ENCODE measurements around the gene ZNF574. TPM values are rescaled to one million over a fixed set of nuclear protein-coding genes. Genes with fewer than 3 reads are reported as not detected.
A peak's percentile ranks its signal among the peaks of the same experiment; 100 is the strongest.
"Not testable (repeated sequence)": the region's sequence is repeated elsewhere in the genome, so short reads cannot be mapped to it uniquely, and the experiment has no call there.

Gene ZNF574, protein sequence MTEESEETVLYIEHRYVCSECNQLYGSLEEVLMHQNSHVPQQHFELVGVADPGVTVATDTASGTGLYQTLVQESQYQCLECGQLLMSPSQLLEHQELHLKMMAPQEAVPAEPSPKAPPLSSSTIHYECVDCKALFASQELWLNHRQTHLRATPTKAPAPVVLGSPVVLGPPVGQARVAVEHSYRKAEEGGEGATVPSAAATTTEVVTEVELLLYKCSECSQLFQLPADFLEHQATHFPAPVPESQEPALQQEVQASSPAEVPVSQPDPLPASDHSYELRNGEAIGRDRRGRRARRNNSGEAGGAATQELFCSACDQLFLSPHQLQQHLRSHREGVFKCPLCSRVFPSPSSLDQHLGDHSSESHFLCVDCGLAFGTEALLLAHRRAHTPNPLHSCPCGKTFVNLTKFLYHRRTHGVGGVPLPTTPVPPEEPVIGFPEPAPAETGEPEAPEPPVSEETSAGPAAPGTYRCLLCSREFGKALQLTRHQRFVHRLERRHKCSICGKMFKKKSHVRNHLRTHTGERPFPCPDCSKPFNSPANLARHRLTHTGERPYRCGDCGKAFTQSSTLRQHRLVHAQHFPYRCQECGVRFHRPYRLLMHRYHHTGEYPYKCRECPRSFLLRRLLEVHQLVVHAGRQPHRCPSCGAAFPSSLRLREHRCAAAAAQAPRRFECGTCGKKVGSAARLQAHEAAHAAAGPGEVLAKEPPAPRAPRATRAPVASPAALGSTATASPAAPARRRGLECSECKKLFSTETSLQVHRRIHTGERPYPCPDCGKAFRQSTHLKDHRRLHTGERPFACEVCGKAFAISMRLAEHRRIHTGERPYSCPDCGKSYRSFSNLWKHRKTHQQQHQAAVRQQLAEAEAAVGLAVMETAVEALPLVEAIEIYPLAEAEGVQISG
- total RNA-seq = 13.5 TPM

DNA sequence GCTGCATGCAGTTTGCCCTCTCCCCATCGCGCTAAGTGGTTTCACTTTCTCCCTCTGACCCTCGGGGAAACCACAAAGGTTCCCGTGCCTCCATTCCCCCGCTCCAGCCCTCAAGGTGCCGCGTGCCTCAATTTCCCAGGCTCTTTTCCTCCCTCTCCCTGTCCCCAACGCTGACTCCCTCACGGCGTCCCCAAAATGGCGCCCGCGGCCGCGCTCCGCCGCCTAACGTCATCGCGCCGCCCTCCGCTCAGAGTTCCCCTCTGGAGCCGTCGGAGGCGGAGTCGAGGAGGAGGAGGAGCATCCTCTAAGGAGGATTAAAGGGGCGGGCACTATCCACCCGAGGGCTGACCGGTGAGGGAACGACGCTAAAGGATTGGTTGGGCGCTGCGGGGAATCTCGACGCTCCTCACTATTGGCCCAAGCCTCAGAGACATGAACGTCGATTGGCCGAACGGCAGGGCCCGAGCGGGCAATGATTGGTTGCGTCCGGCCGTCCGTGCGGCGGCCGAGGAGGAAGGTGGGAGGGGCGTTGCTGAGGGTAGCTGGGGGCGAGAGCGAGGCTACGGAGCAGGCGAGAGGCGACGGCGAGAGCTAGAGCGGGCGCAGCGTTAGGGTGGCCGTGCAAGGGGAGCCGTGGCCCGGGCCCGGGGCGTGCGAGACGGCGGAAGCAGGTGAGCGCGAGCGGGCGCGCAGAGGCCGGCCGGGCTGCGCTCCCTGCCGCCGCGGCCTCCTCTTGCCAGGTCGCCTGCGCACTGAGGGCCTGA, at the start of gene ZNF574:
ZNF574 (plus strand) TSS at position 551 of the 764 bp plus-strand sequence. CDS start 2,441 bp downstream, outside the sequence.
- FAIRE-seq (peak; percentile 99), DNase-seq (ENCODE audit: low spot score in 2 of 2) (peak; percentile 97 to 99)

DNA sequence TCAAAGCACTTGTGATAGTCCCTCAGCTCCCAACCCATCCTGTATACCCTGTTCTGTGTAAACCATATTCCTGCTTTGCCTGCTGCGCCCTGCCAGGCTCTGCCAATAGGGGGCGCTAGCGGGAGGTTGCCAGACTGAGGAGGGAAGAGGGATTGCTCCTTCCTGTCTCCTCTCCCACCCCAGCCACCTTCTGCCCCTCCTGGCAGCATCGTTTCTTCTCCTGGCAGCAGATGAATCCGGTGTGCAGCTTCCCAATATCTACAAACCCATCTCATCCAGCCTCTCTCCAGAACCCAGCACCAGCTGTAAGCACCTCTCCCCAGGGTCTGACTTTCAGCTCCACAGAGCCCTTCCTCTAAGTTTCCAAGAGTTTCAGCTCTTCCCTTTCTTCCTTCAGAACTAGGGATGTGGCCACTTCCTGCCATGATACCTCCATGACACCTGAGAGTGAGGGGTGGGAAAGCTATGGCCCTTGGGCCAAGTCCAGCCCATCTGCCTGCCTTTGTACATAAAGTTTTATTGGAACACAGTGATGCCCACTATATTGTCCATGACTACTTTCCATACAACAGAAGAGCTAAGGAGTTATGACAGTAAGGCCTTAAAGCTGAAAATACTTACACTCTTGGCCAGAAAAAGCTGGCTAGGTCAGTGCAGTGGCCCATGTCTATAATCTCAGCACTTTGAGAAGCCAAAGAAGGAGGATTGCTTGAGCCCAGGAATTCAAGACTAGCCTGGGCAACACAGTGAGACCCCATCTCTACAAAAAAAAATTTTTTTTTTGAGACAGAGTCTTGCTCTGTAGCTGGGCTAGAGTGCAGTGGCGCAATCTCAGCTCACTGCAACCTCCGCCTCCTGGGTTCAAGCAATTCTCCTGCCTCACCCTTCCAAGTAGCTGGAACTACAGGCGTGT, 47.4 kb upstream of the ZNF574 start:
- FAIRE-seq = no peak
- no peak for DNase-seq (ENCODE audit: low spot score in 2 of 2)

DNA sequence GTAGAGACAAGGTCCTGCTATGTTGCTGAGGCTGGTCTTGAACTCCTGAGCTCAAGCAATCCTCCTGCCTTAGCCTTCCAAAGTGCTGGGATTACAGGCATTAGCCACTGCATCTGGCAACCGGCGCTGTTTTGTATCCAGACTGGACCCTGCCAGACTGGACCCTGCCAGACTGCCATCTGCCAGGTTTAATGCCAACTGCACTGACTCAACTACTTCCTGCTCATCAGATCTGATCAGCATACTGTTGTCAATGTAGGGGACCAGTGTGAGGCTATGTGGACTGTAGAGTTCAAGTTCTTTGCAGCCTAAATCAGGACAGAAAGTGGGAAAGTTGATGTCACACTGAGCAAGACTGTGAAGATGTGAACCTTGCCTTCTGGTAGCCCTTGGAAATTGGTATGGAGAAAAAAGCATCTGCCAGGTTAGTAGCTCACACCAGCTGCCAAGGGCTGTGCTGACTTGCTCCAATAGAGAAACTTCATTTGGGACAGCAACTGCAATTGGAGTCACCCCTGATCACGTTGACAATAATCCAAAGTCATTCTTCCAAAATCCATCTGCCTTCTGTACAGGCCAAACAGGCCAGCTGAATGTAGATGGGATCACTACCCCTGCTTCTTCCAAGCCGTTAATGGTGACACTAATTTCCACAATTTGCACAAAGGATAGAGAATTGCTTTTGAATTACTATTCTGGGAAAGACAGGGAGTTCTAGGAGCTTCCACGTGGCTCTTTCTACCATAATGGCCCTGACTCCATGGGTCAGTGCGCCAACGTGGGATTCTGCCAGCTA, 45.1 kb upstream of the ZNF574 start:
- DNase-seq (ENCODE audit: low spot score in 2 of 2) = no peak
- no peak for FAIRE-seq

DNA sequence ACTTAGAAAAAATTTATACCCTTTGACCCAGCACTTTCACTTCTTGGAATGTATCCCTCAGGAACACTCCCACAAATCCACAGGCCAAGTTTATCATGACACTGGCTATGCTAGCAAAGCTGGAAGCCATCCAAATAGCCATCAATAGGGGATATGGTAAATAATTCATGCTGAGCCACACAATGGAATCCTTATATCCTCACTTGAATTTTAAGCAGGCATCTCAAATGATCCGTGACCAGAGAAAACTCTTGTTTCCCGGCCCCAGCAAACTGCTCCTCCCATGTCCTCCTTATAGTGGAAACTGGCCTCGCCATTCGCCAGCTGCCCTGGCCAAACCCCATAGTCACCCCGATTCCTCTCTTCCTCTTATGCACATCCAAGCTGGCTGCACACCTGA, 43.5 kb upstream of the ZNF574 start:
- DNase-seq (ENCODE audit: low spot score in 2 of 2) (no peak), FAIRE-seq (no peak)

DNA sequence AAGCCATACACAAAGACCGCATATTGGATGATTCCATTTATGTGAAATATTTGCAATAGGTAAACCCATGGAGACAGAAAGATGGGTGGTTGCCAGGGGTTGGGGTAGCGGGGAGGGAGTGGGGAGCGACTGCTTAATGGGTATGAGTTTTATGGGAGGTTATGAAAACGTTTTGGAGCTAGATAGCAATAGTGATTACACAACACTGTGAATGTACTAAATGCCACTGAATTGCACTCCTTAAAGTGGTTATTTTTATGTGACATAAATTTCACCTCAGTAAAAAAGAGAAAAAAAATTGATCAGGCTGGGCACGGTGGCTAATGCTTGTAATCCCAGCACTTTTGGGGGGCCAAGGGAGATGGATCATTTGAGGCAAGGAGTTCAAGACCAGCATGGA, 42.6 kb upstream of the ZNF574 start:
- DNase-seq (ENCODE audit: low spot score in 2 of 2) (no peak), FAIRE-seq (no peak)

DNA sequence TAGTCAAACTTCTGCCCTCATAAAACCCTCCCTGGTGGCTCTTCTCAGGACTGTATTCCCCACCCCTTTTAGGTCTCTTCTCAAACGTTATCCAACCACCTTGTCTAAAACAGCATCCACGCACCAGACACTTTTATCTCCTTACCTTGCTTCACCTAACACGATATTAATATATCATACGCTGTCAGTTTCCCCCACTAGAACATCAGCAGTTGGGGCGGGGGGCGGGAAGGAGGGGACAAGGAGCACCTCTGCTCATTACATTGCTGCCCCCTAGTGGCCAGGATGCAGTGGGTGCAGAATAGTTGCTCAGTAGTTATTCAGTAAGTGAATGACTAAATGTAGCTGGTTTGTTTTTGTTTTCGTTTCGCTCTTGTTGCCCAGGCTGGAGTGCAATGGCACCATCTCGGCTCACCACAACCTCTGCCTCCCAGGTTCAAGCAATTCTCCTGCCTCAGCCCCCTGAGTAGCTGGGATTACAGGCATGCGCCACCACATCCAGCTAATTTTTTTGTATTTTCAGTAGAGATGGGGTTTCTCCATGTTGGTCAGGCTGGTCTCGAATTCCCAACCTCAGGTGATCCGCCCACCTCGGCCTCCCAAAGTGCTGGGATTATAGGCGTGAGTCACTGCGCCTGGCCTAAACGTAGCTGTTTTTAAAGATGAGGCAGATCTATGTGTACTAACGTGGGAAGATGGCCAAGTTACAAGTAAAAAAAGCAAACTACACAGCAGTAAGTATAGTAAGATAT, 41.1 kb upstream of the ZNF574 start:
- DNase-seq (ENCODE audit: low spot score in 2 of 2) = peak; percentile 37 to 62
- not testable (repeated sequence) for FAIRE-seq

DNA sequence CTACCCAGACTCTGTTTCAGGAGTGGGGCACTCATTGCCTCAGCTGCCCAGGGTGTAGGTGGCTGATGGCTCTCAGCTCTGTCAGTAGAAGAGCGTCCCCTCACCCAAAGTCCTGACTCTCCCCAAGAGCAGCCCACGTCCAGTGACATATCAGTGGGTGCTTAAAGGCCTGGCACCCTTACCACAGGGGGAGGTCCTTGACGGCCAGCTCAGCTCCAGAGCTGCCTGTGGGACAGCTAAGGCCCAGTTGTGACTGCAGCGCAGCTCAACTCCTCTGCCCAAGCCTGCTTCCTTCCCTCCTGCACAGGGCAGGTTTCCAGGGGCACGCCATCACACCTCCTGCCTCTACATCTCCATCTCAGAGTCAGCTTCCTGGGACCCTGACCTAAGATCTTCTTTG, 38.3 kb upstream of the ZNF574 start:
- no peak for FAIRE-seq
- DNase-seq (ENCODE audit: low spot score in 2 of 2) = no peak

DNA sequence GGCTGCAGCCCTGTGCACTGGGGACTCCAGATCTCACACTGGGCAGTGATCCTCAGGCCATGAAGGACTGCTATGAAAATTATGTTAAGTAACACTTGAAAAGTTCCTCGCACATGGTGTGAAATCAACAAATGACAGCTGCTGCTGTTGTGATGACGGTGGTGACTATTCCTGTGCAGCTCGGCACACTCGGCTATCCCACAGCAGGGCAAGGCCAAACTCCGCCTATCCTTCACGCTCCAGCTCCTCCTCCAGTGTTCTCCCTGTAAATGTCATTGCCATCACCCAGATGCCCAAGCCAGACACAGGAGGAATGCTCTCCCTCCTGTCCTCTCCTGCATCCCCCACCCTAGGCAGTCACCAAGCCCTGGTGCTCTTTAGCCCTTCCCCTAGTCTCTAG, 37.3 kb upstream of the ZNF574 start:
- FAIRE-seq = no peak

DNA sequence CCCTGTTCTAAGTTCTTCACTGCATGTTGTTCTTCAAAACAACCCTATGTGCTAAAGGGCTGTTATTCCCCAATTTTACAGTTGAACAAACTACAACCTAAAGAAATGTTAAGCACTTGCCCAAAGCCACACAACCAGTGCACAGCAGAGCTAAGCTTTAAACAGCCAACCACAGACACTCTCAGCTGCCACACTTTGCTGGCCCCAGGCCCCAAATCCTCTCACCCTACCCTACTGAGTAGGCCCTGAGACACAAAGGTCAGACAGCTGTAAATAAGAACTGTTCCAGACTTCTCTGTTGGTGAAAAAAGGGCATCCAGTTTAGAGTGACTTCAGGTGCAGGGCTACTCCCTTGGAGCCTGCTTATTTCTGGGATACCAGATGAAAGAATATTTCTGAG, 35.9 kb upstream of the ZNF574 start:
- DNase-seq (ENCODE audit: low spot score in 2 of 2) (no peak), FAIRE-seq (no peak)

More for the DNA sequence above, 37.3 kb upstream of the ZNF574 start:
- no peak for DNase-seq (ENCODE audit: low spot score in 2 of 2)

DNA sequence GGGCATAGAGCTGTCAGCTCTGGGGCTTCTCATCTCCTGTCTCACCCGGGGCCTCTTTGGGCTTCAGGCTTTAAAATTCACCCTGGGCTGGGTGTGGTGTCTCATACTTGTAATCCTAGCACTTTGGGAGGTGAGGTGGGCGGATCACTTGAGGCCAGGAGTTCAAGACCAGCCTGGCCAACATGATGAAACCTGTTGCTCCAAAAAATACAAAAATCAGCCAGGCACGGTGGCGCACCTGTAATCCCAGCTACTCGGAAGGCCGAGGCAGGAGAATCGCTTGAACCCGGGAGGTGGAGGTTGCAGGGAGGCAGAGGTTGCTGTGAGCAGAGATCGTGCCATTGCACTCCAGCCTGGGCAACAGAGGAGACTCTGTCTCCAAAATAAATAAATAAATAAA, 35.5 kb upstream of the ZNF574 start:
- not testable (repeated sequence) for FAIRE-seq; DNase-seq (ENCODE audit: low spot score in 2 of 2)

DNA sequence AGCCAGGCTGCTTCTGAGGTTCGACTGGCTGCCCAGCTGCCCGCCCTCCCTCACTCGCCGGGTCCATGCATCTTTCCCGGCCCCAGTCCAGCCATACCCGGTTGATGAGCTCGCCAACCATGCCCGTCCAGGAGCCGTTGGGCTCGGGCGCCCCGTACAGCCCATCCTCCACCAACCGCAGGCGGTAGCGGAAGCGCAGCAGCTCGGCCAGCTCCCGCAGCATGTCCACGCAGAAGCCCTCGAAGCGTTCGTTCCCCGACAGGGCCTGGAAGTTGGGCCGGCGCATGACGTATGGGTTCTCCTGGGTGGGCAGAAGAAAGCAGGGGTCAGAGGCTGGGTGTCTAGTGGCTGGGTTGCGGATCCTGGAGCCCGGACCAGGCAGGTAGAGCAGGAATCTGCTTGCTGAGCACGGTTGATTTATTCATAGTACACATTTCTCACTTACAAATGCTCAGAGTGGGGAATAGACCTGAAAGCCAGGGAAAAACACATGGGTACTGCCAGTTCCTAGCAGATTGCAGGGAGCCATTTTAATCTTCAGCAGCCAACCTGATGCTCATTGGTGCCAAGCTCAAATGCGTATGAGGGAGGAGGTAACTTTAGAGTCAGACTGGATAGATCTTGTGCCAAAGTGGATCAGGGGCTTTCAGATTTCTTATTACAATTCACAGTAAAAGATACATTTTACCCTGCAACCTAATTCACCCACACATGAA, 33.4 kb upstream of the ZNF574 start:
- FAIRE-seq (no peak), DNase-seq (ENCODE audit: low spot score in 2 of 2) (no peak)

DNA sequence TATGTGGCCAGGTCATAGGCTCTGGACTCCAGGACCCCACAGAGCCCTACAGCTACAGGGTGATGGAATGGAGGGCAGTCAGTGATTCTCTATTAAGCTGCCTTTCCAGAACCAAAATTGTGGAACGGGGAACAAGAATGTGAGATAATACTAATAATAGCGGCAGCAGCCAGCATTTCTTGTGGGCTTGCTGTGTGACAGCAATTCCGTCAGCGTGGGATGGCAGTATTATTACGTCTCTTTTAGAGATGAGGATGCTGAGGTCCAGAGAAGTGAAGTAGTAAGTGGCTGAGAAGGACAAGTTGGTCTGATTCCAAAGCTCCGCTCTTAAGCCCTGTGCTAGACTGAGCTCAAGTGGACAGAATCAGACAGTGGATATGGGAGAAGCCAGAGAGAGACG, 30.4 kb upstream of the ZNF574 start:
- no peak for DNase-seq (ENCODE audit: low spot score in 2 of 2)
- FAIRE-seq = no peak

DNA sequence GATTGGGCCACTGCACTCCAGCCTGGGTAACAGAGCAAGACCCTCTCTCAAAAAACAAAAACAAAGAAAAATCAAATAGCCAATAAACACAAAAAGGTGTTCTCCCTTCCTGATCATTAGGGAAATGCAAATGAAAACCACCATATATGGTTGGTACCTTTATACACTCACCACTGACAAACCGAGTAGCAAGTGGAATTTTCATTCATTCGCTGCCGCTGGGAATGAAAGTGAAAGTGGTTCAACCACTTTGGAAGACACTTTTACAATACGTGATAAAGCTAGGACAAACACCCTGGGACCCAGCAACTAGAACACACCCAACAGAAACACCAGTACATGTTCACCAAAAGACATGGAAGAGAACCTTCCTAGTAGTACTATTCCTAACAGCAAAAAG, 27.0 kb upstream of the ZNF574 start:
- DNase-seq (ENCODE audit: low spot score in 2 of 2) (no peak), FAIRE-seq (no peak)

DNA sequence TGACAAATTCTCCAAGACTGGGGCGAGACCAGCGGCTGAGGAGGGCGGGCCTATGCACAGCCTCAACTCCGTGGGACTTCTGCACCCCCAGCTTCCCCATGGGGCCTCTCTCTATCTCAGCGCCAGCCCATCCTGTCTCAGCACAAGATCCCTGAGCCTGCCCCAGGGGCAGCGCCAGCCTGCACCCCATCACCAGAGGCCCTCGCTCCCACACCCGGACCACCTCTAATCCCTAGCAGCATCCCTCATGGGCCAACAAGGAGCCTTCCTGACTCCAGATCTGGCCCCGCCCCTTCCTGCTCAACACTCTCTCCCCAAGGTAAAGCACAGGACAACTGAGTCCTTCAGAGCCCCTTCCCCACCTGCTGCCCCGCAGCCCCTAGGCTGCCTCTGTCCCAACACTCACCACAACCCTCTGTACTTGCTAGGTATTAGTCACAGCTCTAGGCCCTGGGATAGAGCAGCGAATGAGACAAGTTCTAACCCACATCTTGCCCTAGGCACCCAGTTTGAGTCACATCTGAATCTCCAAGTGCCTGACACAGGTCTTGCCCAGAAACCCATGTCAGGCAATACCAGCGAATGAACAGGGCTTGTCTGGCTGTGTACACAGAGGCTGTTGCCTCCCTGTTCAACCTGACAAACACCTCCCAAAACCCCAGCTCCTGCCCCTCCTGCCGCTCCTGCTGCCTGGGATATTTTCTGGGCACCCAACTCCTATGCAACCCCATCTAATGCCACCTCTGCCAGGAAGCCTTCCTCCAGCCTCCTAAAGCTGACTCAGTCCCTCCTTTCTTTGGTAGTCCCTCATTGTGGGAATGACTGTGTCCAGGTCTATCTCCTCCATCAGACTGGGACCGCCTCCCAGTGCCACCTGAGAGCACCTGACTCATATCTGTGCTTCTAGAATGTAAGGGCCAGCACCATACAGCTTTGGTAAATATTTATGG, 24.5 kb upstream of the ZNF574 start:
- FAIRE-seq (no peak), DNase-seq (ENCODE audit: low spot score in 2 of 2) (no peak)

DNA sequence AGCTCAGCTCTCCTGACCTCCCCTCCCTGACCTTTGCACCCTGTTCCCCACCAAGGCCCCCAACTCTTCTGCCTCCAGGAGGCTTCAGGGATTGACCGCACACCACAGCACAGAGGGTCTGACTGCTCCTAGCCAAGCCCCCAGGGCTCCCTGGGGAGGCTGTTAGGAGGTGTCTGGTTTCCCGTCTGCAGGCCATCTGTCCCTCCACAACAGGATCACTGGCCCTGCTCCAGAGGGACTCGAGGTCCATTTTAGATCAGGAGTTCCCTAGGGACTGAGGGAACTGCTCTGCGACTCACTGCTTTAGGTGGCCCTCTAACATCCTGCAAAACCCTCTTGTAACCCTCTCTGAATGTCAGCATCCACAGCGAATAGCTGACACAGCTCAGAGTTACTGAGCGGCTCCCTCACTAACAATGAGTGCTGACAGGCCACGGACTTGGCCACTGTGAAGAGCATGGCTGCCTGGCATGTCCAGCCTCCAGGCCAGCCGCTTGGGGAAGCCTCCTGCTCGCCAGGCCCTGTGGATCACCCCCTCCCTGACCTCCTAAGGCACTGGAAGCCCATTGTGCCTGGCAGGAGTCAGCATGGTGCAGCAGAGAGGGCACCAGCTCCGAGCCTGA, 23.6 kb upstream of the ZNF574 start:
- DNase-seq (ENCODE audit: low spot score in 2 of 2) = no peak
- no peak for FAIRE-seq
